Left kidney (tissue), 2 donors: ENCODE measurements around the gene BMI1. TPM values are rescaled to one million over a fixed set of nuclear protein-coding genes. Genes with fewer than 3 reads are reported as not detected.

ENCODE experiments used
- DNase-seq: peaks from one replicate; pipeline ENCODE4 v3.0.0-alpha.2; 2013
- polyA plus RNA-seq: library from polyadenylated mRNA; unstranded; fragments of 120-200 nt; gene quantifications from one replicate; pipeline ENCODE4 v1.2.1, GENCODE V29; 2013; ENCODE audit not compliant: insufficient read length

The BMI1 gene
- polyA plus RNA-seq, 1 donor, result 125 TPM

DNA sequence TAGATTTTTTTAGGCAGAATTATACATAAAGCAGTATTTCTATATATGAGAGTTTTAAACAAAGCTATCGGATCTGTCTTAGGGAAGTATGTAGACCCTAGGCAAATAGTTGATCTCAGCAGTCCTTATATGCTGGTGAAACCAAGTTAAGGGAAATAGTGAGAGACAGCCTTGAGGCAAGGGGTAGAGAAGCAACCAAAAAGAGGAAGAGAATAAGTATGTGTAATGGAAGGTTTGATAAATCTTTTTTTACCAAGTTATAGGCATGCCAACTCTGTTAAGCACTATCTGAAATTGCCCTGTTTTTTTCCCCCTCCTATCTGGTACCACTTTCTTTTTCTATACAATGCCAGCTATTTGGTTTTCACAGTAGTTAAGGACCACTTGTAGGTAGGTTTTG, 44.3 kb downstream of the BMI1 start:
- no peak for DNase-seq

DNA sequence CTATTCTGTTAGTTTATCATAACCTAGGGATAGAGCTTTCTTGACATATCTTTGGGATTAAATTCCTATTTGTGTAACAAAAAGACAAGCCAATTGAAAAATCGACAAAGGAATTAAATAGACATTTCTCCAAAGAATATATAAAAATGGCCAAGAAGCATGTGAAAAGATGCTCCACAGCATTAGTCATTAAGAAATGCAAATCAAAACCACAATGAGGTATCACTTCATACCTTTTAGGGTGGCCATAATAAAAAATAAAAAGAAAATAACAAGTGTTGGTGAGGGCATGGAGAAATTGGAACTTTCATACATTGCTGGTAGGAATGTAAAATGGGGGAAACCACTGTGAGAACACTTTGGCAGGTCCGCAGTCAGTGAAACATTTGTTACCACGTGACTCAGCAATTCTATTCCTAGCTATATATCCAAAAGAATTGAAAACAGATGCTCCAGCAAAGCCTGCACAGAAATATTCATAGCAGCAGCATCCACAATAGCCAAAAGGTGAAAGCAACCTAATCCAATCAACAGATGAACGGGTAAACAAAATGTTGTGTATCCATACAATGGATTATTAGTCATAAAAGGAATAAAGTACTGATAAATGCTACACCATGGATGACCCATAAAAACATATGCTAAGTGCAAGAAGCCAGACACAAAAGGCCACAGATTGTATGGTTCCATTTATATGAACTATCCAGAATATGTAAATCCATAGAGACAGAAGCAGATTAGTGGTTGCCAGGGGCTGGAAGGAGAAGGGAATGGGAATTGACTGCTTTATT, 44.9 kb downstream of the BMI1 start:
- no peak for DNase-seq

GRCh38 chr10:22366435-22366703, 45.5 kb downstream of the BMI1 start:
- DNase-seq, result no peak

- DNase-seq, result no peak
Measured at GRCh38 chr10:22366771-22367170, 45.9 kb downstream of the BMI1 start.

GRCh38 chr10:22367471-22367870, 46.6 kb downstream of the BMI1 start:
- no peak for DNase-seq

DNA sequence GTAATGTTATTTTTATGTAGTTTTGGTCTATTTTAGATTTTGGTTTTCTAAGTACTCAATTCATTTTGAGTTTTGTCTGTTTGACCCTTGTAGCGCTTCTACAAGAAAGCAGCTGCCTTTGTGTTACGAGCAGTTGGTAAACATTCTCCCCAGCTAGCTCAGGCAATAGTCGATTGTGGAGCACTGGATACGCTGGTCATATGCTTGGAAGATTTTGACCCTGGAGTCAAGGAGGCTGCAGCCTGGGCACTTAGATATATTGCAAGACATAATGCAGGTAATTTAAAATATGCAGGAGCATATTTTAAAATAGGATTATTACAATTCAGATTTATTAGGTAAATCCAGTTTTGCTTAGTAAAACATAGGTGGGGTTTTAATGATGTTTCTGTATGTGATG, 47.5 kb downstream of the BMI1 start:
- DNase-seq, result no peak

GRCh38 chr10:22368981-22369380, 48.1 kb downstream of the BMI1 start:
- DNase-seq, result no peak

DNA sequence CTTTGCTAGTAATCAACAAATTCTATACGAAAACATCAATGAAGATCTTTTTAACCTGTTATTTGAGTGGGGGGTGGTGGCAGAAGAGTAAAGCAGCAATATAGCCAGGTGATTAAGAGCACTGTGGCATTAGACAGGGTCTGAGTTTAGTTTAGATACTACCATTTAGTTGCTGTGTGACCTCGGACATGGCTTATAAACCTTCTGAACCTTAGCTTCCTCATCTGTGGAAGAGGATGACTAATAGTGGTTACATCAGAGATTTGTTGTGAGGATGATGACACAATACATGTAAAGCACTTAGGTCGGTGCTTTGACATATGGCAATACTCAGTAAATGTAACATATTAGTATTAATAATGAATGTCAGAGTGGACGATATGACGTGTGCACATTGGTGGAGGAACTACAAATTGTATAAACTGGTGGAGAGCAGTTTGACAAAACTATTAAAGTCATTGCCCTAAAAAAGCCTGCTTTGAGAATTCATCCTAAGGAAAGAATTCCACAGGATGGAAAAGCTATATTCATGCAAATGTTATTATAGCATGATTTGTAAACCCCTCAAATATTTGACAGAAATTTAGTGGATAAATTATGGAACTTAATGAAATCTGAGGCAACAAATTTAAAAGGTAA, 48.7 kb downstream of the BMI1 start:
- DNase-seq, result no peak

DNA sequence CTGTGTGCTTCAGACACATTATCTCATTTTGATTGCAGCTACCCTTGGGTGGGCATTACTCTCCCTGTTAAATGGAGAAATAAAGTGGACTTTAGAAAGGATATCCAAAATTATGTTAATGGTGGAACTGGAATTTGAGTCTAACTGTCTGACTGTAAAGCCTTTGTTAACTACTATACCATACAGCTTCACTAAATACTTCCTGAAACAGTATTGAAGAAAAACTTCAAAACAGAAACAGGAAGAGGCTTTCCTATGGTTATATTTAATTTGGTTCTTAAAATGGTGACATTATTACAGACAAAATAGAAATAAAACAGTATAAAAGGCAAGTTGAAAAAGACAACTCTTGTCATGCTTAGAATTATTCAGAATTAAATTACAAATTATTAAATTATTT, 49.4 kb downstream of the BMI1 start:
- DNase-seq, result no peak

- no peak for DNase-seq
Measured at GRCh38 chr10:22372298-22372697, 51.4 kb downstream of the BMI1 start.

DNA sequence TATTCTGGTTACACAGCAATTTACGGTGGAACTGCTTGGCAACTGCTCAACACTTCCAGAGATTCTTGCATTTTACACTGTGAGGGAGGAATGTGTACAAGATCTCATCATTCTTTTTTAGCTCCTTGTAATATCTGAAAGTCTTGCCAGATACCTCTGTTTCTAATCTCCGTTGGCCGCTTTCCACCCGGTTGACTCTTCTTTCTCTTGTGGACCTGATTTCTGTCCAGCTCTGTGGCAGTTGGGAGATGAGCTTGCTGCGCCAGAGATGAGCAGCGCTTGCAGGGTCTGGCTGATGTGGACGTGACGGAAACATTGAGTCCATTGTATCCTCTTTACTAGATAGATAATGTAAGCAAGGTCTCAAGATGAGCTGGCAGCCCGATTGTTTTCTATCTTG, 52.0 kb downstream of the BMI1 start:
- DNase-seq, result no peak

DNA sequence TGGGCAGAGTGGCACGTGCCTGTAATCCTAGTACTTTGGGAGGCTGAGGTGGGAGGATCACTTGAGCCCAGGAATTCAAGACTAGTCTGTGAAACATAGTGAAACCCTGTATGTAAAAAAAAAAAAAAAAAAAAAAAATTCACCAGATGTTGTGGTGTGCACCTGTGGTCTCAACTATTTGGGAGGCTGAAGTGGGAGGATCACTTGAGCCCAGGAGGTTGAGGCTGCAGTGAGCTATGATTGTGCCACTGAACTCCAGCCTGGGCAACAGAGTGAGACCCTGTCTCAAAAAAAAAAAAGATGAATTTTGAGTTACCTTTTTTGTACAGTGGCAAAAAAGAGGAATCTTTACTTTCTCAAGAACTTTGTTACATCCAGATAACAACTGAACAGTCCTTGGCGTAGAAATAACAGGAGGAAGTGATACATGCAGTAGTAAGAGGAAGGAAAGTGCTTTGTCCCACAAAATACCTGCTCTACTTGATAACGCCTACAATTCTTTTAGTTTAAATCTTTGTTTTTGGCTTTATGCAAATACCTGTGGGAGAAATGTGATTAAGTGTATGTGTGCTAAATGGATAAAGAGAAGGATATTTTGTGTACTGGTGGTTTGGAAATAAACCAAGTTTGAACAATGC, 53.7 kb downstream of the BMI1 start:
- no peak for DNase-seq

- DNase-seq, result no peak
Measured at GRCh38 chr10:22379059-22379458, 58.2 kb downstream of the BMI1 start.

Other genes starting within 250 kb of the BMI1 start
- gene EBLN1, start 103.1 kb upstream of the BMI1 start, polyA plus RNA-seq, result not detected
- gene COMMD3, start 4.7 kb upstream of the BMI1 start, polyA plus RNA-seq, result 83.8 TPM
- gene SPAG6, start 24.4 kb downstream of the BMI1 start, polyA plus RNA-seq, result 1.3 TPM